Nephron progenitor cell (in vitro differentiated cells): ENCODE data around the gene TAS2R14.

Experiments used
- DNase-seq: peaks from one replicate; pipeline ENCODE4 v3.0.0; 2021
- H3K27ac Mint-ChIP-seq: 2 replicates; pipeline ENCODE4 v1.8.0; 2021; ENCODE audit warnings: mild to moderate bottlenecking, moderate library complexity, mixed read lengths
- H3K27me3 Mint-ChIP-seq: 2 replicates; pipeline ENCODE4 v1.8.0; 2021; ENCODE audit warnings: mild to moderate bottlenecking, low read depth, mixed read lengths; ENCODE audit not compliant: poor library complexity
- H3K36me3 Mint-ChIP-seq: 2 replicates; pipeline ENCODE4 v1.8.0; 2021; ENCODE audit warnings: low read depth, mixed read lengths
- H3K4me1 Mint-ChIP-seq: 2 replicates; pipeline ENCODE4 v1.8.0; 2021; ENCODE audit warnings: mixed read lengths
- H3K4me3 Mint-ChIP-seq: 2 replicates; pipeline ENCODE4 v1.8.0; 2021; ENCODE audit warnings: mild to moderate bottlenecking, moderate library complexity, mixed read lengths
- H3K9me3 Mint-ChIP-seq: 2 replicates; pipeline ENCODE4 v1.8.0; 2021; ENCODE audit warnings: mild to moderate bottlenecking, moderate library complexity, mixed read lengths
- CTCF ChIP-seq: fragments of 200-600 bp; sonication (generic); IDR thresholded peaks from 2 replicates; pipeline ENCODE4 v1.5.0; 2021; ENCODE audit warnings: antibody characterized with exemption

TAS2R14 gene

GRCh38 chr12:10966314-10966713, 27.3 kb upstream of the TAS2R14 start:
- DNase-seq: no peak
- no peak for TF ChIP-seq CTCF
- peaks cover 64% of the 10 kb centered on the region for H3K36me3 Mint-ChIP-seq
- no peak overlapping the region for H3K27ac Mint-ChIP-seq
- H3K4me1 Mint-ChIP-seq: no peaks in the 10 kb centered on the region
- H3K9me3 Mint-ChIP-seq: peaks cover 6% of the 10 kb centered on the region
- H3K27me3 Mint-ChIP-seq: peaks cover 4% of the 10 kb centered on the region
- H3K4me3 Mint-ChIP-seq: no peak overlapping the region

DNA sequence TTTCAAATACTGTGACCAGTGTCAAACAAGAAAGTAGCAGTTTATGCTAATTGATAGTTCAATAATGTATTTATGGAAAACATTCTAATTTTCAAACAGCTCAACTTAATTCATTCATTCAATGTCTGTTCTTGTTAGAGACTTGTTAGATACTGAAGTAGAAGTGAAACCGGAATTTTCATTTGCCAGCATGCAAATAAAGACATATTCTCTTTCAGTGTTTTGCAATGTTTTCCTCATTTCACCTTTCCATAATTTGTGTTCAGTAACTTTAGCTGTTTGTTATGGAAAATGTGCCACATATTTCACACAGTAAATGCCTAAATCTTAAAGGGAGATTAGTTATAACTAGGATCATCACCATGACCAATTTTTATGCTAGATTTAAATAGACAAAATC, 26.4 kb upstream of the TAS2R14 start:
- no peak overlapping the region for H3K4me3 Mint-ChIP-seq
- H3K36me3 Mint-ChIP-seq: peaks cover 69% of the 10 kb centered on the region
- peaks cover 6% of the 10 kb centered on the region for H3K9me3 Mint-ChIP-seq

DNA sequence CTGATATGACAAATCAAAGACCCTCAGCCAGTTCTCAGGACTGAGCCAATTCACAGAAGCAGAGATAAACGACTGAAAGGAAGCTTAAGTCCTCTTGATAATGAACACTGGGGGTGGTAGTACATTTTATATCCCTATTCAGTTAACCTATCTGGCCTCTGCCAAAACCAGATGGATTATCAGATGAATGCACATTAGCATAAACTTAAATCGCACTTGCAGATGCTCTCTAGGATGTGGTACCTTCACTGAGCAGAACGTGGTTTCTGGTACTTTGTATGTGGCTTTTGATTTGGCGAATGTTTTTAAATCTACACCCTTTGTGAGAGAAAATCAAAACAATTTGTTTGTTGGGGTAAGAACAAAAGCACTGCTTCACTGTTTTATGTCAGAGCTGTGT, 21.1 kb upstream of the TAS2R14 start:
- H3K27ac Mint-ChIP-seq: no peak overlapping the region
- no peak overlapping the region for H3K4me3 Mint-ChIP-seq
- DNase-seq: no peak
- H3K36me3 Mint-ChIP-seq: peaks cover 78% of the 10 kb centered on the region
- peaks cover 38% of the 10 kb centered on the region for H3K9me3 Mint-ChIP-seq
- TF ChIP-seq CTCF: no peak
- no peaks in the 10 kb centered on the region for H3K27me3 Mint-ChIP-seq
- no peaks in the 10 kb centered on the region for H3K4me1 Mint-ChIP-seq

More for the DNA sequence above, 26.4 kb upstream of the TAS2R14 start:
- H3K4me1 Mint-ChIP-seq: no peaks in the 10 kb centered on the region
- no peaks in the 10 kb centered on the region for H3K27me3 Mint-ChIP-seq
- no peak overlapping the region for H3K27ac Mint-ChIP-seq
- no peak for TF ChIP-seq CTCF
- no peak for DNase-seq

DNA sequence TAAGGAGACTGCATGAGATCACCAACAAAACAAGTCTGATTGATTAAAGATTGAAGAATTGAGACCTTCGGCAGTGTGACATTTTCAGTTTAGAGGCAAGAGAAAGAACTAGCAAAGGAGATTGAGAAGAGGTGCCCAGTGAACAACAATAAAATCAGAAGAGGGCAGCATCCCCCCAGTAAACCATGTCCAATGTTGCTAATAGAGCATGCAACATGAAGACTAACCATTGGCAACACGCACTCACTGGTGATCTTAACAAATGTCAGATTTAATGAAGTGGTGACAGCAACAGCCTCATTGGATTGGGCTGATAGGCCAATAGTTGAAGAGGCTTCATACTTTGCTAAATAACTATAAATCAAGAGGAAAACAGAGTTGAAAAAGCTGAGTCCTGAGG, 20.7 kb upstream of the TAS2R14 start:
- H3K4me3 Mint-ChIP-seq: no peak overlapping the region
- no peaks in the 10 kb centered on the region for H3K4me1 Mint-ChIP-seq
- H3K27me3 Mint-ChIP-seq: no peaks in the 10 kb centered on the region
- TF ChIP-seq CTCF: no peak
- peaks cover 82% of the 10 kb centered on the region for H3K36me3 Mint-ChIP-seq
- DNase-seq: no peak
- peaks cover 42% of the 10 kb centered on the region for H3K9me3 Mint-ChIP-seq
- no peak overlapping the region for H3K27ac Mint-ChIP-seq

DNA sequence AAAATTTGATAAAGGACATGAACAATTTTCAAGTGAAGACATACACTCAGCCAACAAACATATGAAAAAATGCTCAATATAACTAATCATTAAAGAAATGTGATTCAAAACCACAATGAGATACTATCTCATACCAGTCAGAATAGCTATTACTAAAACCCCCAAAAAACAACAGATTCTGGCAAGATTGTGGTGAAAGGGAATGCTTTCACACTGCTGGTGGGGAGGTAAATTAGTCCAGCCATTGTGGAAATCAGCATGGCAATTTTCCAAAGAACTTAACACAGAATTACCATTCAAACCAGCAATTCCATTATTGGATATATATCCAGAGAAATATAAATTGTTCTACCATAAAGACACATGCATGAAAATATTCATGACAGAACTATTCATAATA, 18.7 kb upstream of the TAS2R14 start:
- no peaks in the 10 kb centered on the region for H3K27me3 Mint-ChIP-seq
- H3K4me3 Mint-ChIP-seq: no peak overlapping the region
- H3K36me3 Mint-ChIP-seq: peaks cover 85% of the 10 kb centered on the region
- H3K27ac Mint-ChIP-seq: no peak overlapping the region
- H3K4me1 Mint-ChIP-seq: no peaks in the 10 kb centered on the region
- no peak for DNase-seq
- TF ChIP-seq CTCF: no peak
- peaks cover 57% of the 10 kb centered on the region for H3K9me3 Mint-ChIP-seq

DNA sequence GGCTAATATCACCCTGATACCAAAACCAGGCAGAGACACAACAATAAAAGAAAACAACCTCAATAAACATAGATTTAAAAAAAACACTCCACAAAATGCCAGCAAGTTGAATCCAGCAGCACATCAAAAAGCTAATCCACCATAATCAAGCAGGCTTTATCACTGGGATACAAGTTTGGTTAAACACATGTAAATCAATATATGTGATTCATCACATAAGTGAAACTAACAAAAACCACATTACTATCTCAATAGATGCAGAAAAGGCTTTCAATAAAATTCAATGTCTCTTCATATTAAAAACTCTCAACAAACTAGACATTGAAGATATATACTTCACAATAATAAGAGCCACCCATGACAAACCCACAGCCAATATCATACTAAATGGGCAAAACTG, 17.0 kb upstream of the TAS2R14 start:
- no peak for DNase-seq
- Mint-ChIP-seq H3K9me3 (peaks cover 65% of the 10 kb centered on the region), H3K4me3 (no peak overlapping the region), H3K27ac (no peak overlapping the region), H3K36me3 (peaks cover 78% of the 10 kb centered on the region), H3K4me1 (no peaks in the 10 kb centered on the region), H3K27me3 (no peaks in the 10 kb centered on the region)
- no peak for TF ChIP-seq CTCF
